Stimulated activated CD4-positive, alpha-beta T cell treated with anti-CD3 and anti-CD28 coated beads, Interleukin-15, amount 100 ng/mL, for 24 hours (primary cell): ENCODE measurements around the gene TNFRSF14.

Experiments used
- DNase-seq: peaks from one replicate; pipeline ENCODE4 v3.0.0-alpha.2; 2020

The TNFRSF14 gene

GRCh38 chr1:2604156-2604843 lies 48.1 kb downstream of the TNFRSF14 start:
- no peak for DNase-seq

GRCh38 chr1:2604844-2605508 lies 48.8 kb downstream of the TNFRSF14 start:
- no peak for DNase-seq

GRCh38 chr1:2605509-2606395 lies 49.6 kb downstream of the TNFRSF14 start:
- DNase-seq, result no peak

GRCh38 chr1:2606396-2606880 lies 50.3 kb downstream of the TNFRSF14 start:
- no peak for DNase-seq

GRCh38 chr1:2606881-2607621 lies 50.9 kb downstream of the TNFRSF14 start:
- no peak for DNase-seq

GRCh38 chr1:2607641-2608091 lies 51.5 kb downstream of the TNFRSF14 start:
- DNase-seq, result no peak

- DNase-seq, result no peak
Measured at GRCh38 chr1:2609319-2610035, 53.3 kb downstream of the TNFRSF14 start.

- no peak for DNase-seq
Measured at GRCh38 chr1:2610036-2610959, 54.1 kb downstream of the TNFRSF14 start.

GRCh38 chr1:2611031-2611501 lies 54.9 kb downstream of the TNFRSF14 start:
- DNase-seq, result peak; percentile 57

- no peak for DNase-seq
Measured at GRCh38 chr1:2611621-2612437, 55.7 kb downstream of the TNFRSF14 start.

- DNase-seq, result no peak
Measured at GRCh38 chr1:2612591-2613365, 56.6 kb downstream of the TNFRSF14 start.
